Left ventricle myocardium superior (tissue), 1 donor: ENCODE results near the gene NRROS. TPM values are rescaled to one million over a fixed set of nuclear protein-coding genes. Genes with fewer than 3 reads are reported as not detected.
A peak's percentile ranks its signal among the peaks of the same experiment; 100 is the strongest.
"Not testable (repeated sequence)": the region's sequence is repeated elsewhere in the genome, so short reads cannot be mapped to it uniquely, and the experiment has no call there.

Experiments used
- ATAC-seq: fragments of 200-7000 bp; cut with Tn5 transposase; one replicate; pipeline ENCODE4 v1.9.1; 2020; ENCODE audit warnings: mild to moderate bottlenecking, moderate library complexity
- DNase-seq: peaks from one replicate; pipeline ENCODE4 v3.0.0-alpha.2; 2020
- intact Hi-C: fragments of 100-400 bp; cut with micrococcal nuclease; formaldehyde crosslinking; loops from one replicate; pipeline ENCODE4 v1.11.0; 2022
- total RNA-seq: library from RNA; stranded (reverse); fragmentation: NEBNext Ultra II Directional; extraction: Animal tissue kit (Norgen Biotek cat#: 25700); gene quantifications from one replicate; pipeline ENCODE4 v1.2.1, GENCODE V29; 2021
- donor health status: DM: no; HTN: yes; CAD: no; lungs with severe emphysema.

Gene NRROS
- total RNA-seq, 1 donor from 2014 or later, result 2.3 TPM

DNA sequence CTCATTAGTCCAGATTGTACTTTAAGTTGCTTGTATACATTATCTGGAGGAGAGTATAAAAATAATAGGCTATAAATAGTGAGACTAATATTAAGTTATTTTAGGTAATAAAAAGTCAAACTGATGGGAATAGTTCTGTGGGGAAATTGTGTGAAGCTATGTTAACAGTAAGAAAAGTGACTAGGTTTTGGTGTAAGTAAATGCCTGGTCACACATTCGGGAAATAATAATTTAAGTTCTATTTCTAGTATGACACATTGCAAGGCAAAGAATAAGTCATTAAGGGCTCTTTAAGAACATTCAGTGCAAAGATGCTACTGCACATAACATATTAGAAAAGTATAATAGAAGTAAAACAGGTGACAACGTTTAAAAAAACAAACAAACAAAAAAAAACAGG is 18.8 kb upstream of the NRROS start:
- no peak for ATAC-seq
- intact Hi-C loops, result no loop called here

DNA sequence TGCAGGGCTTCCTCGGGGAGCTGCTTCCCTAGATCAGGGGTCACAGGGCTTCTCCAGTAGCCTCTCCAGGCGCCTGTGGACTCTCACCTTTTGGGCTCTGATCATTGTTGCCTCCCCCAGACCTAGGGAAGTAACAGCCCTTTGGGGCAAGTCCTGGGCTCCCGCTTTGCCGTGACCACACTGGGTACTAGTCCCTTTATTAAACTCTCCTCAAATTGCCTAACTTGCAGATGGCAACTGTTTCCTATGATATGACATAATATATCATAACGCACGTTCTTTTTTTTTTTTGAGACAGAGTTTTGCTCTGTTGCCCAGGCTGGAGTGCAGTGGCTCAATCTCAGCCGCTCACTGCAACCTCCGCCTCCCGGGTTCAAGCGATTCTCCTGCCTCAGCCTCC is 17.9 kb upstream of the NRROS start:
- ATAC-seq, result no peak
- intact Hi-C loops, result no loop called here
- DNase-seq, result no peak

More for the DNA sequence above, 18.8 kb upstream of the NRROS start:
- DNase-seq, result no peak

DNA sequence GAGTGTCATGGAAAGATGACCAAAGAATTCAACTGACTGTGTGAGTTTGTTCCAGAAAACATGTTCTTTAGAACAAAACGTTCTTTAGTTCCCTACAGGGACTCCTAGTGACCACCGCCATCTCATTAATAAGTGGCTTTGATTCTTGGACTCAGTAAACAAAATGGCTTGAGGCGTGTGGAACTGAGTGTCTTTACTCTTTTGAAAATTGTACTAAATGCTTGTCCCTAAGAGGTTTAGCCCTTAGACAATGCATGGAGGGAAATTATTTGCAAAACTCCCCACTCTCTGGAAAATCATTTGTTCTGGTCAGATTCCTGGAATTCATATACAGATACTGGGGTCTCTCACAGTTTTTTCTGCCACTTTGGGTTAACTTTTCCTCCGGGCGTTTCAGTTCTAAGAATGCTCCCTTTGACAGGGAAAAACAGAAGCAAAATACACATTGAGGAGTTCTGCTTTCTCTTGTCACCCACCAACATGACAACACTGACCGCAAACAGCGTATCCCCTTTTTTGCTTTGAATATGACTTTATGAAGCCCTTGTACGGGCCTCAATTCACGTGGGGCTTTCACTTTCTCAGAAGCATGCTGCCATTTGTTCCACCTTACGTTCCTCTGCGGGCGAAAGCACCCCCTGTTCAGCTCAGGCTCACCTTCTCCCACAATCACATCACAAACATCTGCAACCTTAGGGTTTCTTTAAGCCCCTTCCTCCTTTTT is 15.3 kb upstream of the NRROS start:
- ATAC-seq (peak; percentile 69), DNase-seq (no peak)
- intact Hi-C loops, result no loop called here

DNA sequence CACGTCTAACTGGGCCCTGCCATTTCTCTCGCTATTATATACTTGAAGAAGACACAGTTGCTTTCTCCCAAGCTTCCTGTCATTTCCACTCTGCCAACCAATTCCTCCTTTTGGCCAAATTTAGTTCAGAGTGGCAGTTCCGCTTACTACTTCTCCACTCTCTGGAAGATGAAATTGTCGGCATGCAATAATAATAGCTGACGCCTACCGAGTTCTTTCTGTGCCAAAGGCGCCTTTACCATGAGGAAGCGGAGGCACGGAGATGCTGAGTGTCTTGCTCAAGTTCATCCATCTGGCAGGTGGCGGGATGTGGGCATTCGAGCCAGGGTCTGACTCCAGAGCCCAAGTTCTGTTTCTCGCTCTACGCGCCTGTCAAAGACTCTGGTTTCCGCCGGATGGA is 14.6 kb upstream of the NRROS start:
- DNase-seq (peak; percentile 60), ATAC-seq (peak; percentile 77)
- intact Hi-C loops, result no loop called here

DNA sequence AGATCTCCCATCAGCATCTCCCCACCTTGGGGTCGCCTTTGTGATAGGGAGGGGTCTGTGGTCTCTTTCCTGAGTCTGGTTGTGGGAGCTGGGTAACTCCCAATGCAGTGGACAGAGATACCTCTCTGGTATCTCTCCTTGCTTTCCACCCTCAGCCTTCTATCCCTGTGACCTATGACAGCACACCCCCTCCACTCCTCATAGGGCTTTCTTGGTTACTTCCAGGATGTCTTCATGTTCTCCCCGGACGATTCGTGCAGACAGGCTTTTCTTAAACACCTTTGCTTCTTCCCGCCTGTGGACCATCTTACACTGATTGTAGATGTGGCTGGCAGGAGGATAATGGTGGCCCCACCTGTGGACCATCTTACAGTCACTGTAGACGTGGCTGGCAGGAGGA is 14.2 kb upstream of the NRROS start:
- DNase-seq (no peak), ATAC-seq (no peak)
- intact Hi-C loops, result no loop called here

DNA sequence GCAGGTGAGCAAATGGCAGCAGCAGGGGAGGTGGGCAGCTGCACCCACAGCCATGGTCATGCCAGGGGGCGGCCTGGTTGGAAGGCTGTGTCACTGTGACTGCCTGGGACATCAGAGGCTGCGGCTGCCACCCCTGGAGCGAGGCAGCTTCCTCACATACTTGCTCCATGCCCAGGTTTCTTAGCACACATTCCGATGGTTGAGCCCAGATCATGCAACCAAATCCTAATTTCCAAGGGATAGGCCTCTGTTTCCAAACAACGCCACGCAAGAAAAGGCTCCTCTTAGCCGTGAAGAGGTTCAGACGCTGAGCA is 11.6 kb upstream of the NRROS start:
- no peak for ATAC-seq
- intact Hi-C loops, result no loop called here

DNA sequence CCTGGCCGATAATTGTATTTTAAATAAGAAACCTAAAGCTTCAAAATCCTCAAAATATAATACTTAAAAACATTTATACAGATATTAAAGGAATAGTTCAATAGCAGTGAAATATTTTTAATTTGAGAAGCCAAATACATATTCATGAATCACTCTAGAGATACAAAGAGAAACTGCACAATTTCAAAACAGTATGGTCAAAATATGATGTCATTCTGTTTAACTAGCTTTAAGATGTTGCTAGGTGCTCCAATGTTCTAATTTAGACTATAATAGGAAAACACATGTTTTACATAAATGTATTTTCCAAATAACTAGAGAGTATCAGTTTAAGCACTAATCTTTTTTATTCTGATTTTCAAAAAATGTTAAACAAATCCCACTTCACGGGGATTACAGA is 10.3 kb upstream of the NRROS start:
- DNase-seq, result no peak
- no peak for ATAC-seq
- intact Hi-C loops, result no loop called here

More for the DNA sequence above, 11.6 kb upstream of the NRROS start:
- no peak for DNase-seq

DNA sequence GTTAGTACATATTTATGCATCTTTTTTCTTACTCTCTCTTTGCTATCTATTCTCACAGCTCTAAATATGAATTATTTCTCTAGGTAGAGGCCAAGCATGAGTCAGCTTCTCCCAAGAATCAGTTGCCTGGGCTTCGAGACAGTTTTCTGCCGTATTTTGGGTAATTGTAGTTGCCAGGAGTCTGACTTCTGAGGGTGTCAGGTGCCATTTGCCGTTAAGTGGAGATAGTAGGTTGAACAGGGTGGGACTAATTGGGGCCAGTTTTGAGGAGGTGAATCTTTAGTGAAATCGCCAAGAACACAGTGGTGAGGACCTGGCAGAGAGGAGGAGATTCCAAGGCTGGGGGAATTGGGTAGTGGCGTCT is 7.8 kb upstream of the NRROS start:
- no peak for DNase-seq
- intact Hi-C loops, result no loop called here
- ATAC-seq, result no peak

DNA sequence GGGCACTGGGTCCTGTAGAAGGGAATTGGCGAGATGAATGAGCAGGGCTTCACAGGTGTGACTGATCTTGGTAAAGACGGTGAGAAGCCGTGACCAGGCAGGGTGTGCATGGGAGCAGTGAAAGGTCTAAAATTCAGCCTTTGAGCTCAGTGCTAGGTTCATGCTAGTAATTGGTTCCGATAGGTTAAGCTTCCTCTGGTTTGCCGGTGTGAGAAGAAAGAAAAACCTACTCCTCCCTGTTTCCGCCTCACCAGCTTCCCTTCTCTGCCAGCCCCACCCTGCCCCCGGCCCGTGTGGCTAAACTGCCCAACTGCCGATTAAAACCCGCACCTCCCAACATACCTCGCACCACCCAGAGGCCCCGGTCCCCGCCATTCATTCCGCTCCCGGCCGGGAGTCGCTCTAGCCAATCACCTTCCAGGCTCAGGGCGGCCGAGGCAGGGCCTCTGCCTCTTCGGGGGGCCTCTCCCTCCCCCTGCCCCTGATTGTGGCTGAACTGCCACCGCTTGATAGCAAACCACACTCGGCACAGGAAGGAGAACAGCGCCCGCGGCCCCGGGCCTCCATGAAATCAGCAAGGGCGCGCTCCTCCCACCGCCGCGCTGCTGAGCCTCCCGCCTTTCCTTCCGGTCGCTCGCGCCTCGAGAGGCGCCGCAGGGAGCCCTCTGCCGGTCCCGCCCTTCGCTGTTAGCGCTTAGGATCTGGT is 7.3 kb upstream of the NRROS start:
- peak; percentile 92 for DNase-seq
- intact Hi-C loops, result no loop called here
- peak; percentile 94 for ATAC-seq

DNA sequence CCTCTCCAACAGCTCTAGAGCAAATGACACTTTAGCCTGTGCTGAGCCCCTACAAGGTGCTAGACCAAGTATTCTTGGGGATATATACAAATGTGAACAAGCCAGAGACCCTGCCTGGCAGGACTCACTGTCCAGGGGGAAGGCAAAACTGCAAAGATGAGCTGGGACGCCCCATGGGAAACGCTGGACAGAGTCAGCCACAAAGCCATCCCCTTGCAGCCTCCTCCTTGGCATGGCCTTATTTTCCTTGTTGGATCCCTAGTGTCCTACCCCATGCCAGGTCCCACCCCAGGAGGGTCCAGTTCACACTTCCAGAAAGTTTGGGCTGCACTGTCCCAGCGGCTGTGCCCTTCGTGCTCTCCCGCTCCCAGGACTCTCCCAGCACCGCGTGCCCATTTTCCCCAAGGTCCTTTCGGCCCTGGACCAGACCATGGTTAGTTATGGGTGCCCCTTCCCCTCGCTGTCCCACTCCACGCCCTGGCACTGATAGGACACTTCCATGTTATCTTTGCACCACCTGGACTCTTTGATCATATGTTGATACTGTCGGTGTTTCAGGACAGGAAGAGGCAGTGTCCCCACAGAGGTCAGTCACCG is 5.8 kb upstream of the NRROS start:
- ATAC-seq, result no peak
- no peak for DNase-seq
- intact Hi-C loops, result no loop called here

DNA sequence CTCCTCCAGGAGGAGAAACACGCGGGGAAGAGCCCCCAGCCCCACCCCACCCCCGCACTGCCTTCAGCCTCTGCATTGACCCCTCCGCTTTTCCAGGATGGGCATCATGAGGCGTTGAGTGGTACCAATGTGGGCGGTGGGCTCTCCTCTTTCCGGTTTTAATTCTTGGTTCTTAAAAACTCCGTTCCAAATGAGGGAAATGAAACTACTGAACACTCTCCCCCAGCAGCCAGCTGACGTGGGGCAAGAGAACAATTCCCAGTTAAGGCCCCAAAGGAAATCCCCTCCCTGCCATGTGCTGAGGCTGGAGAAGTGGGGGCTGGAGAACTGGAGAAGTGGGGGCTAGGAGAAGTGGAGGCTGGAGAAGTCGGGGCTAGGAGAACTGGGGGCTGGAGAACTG is 5.3 kb upstream of the NRROS start:
- intact Hi-C loops, result no loop called here
- ATAC-seq (peak; percentile 9), DNase-seq (no peak)

DNA sequence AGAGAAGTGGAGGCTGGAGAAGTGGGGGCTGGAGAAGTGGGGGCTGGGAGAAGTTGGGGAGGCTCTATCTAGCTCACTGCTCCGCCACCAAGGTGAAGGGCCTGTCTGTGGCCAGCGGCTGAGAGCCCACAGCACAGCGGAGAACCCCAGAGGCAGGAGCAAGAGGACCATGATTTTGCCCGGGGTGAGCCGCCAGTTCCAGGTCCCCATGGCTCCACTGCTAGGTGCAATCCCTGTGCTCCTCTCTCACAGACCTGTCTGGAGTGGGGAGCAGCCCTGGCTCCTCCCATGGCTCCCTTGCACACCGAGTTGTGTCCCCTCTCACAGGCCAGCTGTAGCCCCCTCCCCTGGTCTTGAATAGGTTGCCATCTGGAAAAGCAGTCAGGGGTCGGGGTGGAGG is 4.7 kb upstream of the NRROS start:
- ATAC-seq (no peak), DNase-seq (no peak)
- intact Hi-C loops, result no loop called here

DNA sequence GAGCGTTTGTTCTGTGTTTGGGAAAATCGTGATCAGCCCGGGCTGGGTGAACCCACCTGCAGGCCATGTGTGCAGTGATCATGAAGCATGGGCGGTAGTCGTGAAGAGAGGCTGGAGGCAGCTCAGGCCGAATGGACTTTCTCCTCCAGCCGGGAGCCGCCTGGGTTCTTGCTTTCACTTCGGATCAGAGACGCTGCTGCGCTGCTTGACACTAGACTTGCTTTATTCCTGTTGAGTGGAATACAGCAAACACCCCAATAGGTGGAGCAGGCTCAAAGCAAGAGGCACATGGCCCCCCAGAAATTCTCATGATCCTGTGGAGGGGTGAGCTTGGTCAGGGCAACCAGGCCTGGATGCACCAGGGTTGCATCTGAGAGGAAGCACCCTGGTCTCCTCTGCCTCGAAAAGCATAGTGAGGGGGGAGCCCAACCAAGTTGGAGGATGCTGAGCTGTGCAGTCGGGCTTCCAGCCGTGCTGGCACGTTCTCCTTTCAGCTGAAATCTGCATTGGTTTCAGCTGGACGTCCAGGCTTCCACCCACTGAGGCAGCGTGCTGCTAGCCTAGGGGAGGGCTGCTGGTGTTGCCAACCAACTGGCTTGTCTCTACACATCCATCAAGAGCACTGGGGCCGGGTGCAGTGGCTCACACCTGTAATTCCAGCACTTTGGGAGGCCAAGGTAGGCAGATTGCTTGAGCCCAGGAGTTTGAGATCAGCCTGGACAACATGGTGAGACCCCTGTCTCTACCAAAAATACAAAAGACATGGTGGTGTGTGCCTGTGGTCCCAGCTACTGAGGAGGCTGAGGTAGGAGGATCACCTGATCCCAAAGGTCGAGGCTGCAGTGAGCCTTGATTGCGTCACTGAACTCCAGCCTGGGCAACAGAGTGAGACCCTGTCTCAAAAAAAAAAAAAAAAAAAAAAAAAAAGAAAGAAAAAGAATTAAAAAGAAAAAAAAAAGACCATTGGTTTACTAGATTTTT is 2.8 kb upstream of the NRROS start:
- peak; percentile 51 for DNase-seq
- intact Hi-C loops, result no loop called here
- no peak for ATAC-seq

DNA sequence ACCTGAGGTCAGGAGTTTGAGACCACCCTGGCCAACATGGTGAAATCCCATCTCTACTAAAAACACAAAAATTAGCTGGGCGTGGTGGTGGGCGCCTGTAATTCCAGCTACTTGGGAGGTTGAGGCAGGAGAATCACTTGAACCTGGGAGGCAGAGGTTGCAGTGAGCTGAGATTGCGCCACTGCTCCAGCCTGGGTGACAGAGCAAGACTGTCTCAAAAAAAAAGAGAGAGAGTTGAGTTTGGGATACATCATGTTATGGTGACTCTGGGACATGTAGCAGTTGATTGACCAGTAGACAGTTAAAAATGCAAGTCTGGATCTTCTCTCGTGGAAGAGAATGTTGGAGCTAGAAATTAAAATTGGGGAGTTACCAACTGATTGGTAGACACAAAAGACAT is 1.6 kb upstream of the NRROS start:
- DNase-seq, intact Hi-C loops, ATAC-seq: not testable (repeated sequence)

DNA sequence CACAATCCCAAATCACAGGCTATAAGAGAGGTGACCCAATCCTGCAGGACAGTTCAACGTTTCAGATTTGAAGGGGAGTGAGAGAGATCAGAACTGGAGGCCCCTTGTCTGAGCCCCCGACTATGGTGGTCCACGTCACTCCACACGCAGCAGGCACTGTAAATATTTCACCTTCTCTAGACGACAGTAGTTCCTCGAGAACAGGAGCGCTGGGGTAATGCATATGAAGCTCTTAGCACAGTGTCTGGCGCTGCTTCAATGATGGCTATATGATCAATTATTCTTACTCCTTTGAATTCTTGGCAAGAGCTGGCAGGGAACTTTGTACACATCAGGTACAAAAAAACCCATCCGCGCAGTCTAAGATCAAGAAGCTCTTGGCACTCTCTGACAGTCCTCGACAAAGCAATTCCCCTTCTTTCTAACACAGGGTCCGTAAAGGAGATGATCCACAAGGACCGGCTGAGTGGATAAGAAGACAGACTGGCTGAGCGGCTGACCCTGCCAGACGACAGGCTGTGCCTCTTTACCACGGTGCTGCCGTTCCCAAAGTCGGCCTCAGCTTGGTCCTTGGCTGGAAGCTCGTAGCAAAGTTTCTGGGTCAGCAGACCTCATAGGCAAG is 522 bp upstream of the NRROS start:
- ATAC-seq, result peak; percentile 23
- no peak for DNase-seq
- intact Hi-C loops, result no loop called here

DNA sequence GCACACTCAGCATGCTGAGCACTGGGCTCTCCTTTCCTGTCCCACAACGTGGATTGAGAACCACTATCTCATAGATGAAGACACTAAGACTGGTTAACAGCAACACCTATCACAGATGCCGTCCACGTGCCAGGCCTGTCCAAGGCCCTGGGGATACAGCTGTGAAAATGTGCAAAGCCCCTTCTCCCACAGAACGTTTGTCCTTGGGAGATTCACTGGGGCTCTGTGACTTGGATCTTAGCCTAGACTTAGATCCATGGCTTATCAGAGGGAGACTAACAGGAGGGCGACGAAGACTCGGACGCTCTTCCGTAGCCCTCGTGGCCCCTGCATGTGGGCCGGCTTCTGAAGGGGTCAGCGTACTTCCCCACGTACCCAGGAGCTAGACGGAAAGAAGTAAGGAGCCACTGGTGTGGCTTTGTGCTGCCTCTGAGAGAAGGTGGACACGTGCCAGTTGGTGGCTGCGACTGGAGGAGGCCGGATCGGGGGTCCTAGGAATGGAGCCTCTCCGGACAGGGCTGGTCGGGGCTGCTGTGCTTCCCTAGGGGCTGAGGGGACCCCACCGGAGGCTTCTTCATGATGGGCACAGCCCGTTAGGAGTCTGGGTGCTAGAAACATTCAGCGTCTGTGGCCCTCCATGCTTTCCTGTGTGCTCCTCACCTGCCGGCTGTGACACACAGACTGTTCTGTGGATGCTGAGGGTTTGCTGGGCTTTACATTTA is 964 bp downstream of the NRROS start:
- intact Hi-C loops, result no loop called here
- DNase-seq (no peak), ATAC-seq (peak; percentile 12)

DNA sequence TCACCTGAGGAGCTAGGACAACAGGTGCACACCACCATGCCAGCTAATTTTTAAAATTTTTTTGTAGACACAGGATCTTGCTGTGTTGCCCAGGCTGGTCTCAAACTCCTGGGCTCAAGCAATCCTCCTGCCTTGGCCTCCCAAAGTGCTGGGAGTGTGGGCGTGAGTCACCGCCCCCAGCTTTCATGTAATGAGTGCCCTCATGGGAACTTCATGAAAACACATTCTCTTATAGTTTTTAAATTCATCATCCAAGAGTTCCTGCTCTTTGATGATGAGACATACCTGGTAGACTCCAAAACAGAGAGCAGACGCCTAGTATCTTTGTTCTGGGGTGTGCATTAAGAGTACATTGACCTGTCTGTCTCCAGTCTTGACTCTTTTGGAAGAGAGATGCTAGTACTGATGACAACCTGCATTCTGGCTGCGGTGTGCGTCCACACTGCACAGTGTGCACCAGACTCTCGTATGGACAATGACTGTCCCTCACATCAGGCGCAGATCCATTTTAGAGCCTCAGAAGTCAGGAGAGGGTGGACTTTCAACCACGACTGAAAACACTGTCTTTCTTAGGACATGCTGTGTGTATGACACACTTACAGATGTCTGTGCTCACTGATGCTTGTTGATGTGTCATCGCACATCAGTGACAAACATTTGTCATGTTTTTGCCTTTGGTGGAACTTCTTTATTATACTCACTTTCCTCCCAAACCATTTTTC is 2.0 kb downstream of the NRROS start:
- intact Hi-C loops, result no loop called here
- ATAC-seq, result no peak
- DNase-seq, result no peak

DNA sequence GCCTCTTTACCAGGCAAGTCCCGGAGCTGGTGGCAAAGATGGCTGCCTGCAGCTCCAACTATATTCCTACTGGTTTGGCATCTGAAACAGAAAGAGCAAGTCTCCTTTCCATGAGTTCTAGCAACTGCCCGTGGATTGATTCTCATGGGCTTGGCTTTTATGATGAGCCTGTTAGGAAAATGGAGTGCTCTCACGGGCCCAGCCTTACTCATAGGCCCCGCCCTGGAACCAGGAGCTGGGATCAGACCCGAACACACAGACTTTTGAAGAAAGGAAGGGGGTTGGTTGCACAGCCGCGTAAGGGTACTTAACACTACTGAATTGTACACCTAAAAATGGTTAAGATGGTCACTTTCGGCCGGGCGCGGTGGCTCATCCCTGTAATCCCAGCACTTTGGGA is 2.9 kb downstream of the NRROS start:
- intact Hi-C loops, result no loop called here

More for the DNA sequence above, 2.9 kb downstream of the NRROS start:
- DNase-seq, result no peak
- no peak for ATAC-seq
